ENCODE results near the gene UBXN2A. TPM values are rescaled to one million over a fixed set of nuclear protein-coding genes. Genes with fewer than 3 reads are reported as not detected.

The UBXN2A gene
- total RNA-seq, result 13.4 and 15.9 TPM in 2 replicates

GRCh38 chr2:23939987-23940717 lies at the start of gene UBXN2A:
UBXN2A (plus strand) TSS chr2:23940463; CDS start chr2:23958315, 17,852 bp downstream.

GRCh38 chr2:23926750-23927571 lies 13.3 kb upstream of the UBXN2A start, which contains the start of gene ATAD2B:
ATAD2B (minus strand) TSS chr2:23927123; CDS start chr2:23926770, 353 bp downstream.

GRCh38 chr2:24009680-24010476 lies 69.6 kb downstream of the UBXN2A start, which contains the start of gene MFSD2B:
MFSD2B (plus strand) TSS chr2:24010085; CDS start chr2:24010097, 12 bp downstream.

GRCh38 chr2:24046930-24047702 lies 106.9 kb downstream of the UBXN2A start, which contains the start of gene WDCP:
WDCP (minus strand) TSS chr2:24047391; CDS start chr2:24039494, 7,897 bp downstream.

GRCh38 chr2:24049485-24050021 lies 109.3 kb downstream of the UBXN2A start, which contains the start of gene FKBP1B:
FKBP1B (plus strand) TSS chr2:24049741; CDS start chr2:24049850, 109 bp downstream.

Other genes starting within 250 kb of the UBXN2A start
- gene ATAD2B, start 13.3 kb upstream of the UBXN2A start, total RNA-seq, result 8.6 and 11.2 TPM in 2 replicates
- 0.28 and 0.55 TPM in 2 replicates for gene MFSD2B, start 69.6 kb downstream of the UBXN2A start, total RNA-seq
- 6.1 and 7.8 TPM in 2 replicates for gene WDCP, start 106.9 kb downstream of the UBXN2A start, total RNA-seq
- 7.0 and 9.4 TPM in 2 replicates for gene FKBP1B, start 109.3 kb downstream of the UBXN2A start, total RNA-seq
- gene SF3B6, start 135.9 kb downstream of the UBXN2A start, total RNA-seq, result 127 and 139 TPM in 2 replicates
- 35.7 and 46.9 TPM in 2 replicates for gene TP53I3, start 144.4 kb downstream of the UBXN2A start, total RNA-seq
- gene PFN4, start 182.9 kb downstream of the UBXN2A start, total RNA-seq, result 0.28 and 0.46 TPM in 2 replicates
- 7.5 and 9.8 TPM in 2 replicates for gene FAM228B, start 183.0 kb downstream of the UBXN2A start, total RNA-seq
- gene FAM228A, start 234.6 kb downstream of the UBXN2A start, total RNA-seq, result under 0.01 and 0.18 TPM in 2 replicates

All from smooth muscle cell of bladder (primary cell).